GM19023 (cell line): ENCODE results near the gene RIMOC1.
A peak's percentile ranks its signal among the peaks of the same experiment; 100 is the strongest.

ENCODE experiments used
- ATAC-seq: cut with Tn5 transposase; IDR thresholded peaks from one replicate; pipeline ENCODE4 v1.9.1; 2021; ENCODE audit warnings: mild to moderate bottlenecking, moderate library complexity; ENCODE audit not compliant: unreplicated experiment

The RIMOC1 gene, protein sequence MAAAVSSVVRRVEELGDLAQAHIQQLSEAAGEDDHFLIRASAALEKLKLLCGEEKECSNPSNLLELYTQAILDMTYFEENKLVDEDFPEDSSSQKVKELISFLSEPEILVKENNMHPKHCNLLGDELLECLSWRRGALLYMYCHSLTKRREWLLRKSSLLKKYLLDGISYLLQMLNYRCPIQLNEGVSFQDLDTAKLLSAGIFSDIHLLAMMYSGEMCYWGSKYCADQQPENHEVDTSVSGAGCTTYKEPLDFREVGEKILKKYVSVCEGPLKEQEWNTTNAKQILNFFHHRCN

GRCh38 chr5:41903892-41904799 is at the start of gene RIMOC1:
Gene RIMOC1 (plus strand): TSS chr5:41904344. CDS start chr5:41904368, 24 bp downstream.
- ATAC-seq = peak; percentile 99

- peak; percentile 91 for ATAC-seq
Measured at GRCh38 chr5:41856644-41857491, 47.3 kb upstream of the RIMOC1 start.

DNA sequence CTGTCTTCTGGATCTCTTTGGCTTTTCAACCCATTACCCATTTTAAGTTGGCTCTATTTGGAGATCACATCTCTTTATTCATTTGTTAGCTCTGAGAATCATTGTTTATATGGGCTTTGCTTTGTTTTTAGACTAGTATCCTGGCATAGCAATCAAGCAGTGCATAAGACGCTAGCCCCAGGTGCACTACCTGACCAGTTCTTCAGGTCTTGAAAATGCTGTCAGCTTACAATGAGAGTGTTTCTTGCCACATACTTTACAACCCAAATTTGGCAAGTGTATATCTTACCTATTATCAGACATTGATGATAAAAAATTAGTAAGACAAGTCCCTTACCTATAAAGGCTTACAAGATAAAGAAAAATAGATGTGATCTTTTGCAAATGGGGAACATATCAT is 46.2 kb upstream of the RIMOC1 start:
- ATAC-seq = no peak

DNA sequence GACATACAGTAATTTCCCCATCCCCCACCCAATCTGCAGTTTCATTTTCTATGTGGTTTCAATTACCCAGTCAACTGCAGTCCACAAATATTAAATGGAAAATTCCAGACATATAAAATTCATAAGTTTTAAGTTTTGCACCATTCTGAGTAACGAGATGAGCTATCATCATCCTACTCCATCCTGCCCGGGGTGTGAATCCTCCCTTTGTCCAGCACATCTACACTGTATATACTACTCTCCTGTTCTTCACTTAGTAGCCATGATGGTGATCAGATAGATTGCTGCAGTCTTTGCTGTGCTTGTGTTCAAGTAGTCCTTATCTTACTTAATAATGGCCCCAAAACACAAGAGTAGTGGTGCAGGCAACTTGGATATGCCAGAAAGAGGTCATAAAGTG is 45.3 kb upstream of the RIMOC1 start:
- ATAC-seq = no peak

DNA sequence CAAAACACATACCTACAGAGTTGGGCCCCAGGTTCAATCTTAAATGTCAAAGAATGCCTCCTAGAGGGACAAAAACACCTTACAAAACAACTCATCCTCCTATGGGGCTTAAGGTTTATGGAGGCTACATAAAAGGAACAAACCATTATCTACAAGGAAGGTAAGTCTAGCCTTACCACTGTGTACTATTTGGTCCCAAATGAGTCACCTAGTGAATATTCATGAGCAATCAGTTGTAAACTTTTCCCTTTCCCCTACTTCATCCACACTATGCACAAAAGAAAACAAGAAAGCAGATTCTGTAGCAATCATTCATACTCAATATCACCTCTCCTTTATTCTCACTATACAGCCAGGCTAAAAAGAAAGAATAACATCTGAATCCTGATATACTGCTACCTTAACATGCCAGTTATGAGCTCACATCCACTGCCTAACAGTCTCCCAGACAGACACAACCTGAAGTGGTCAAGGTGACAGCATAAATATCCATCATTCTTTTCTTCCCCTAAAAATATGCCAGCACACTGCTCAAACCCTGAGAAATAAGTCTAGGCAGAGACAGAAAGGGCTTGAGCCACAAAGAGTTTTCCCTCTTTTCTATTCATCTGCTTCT is 40.2 kb upstream of the RIMOC1 start:
- ATAC-seq = peak; percentile 76

GRCh38 chr5:41869151-41869723 is 34.9 kb upstream of the RIMOC1 start:
- ATAC-seq = no peak

GRCh38 chr5:41869724-41870626 is 34.2 kb upstream of the RIMOC1 start, which contains the start of gene OXCT1:
Gene OXCT1 (minus strand): TSS chr5:41870425. CDS start chr5:41870358, 67 bp downstream.
- ATAC-seq = peak; percentile 94

DNA sequence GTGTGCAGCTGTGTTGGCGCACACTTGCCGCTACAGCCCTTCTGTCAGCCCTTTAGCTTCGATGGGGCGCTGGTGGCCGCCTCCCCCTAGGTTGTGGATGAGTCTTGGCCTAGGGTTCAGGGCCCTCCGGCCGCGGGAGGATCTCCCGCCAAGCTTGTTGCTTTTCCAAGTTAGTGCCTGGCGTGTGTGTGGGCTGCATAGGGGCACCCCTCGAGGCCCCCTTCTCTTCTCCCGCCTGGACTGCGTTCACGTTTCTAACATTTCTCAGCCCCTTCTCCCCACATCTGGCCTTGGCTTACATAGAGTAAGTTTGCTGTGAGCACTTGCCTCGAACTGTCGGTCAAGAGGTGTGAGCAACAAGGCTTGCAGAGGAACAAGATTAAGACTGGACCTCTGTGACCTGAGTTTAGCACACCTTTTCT is 33.5 kb upstream of the RIMOC1 start:
- ATAC-seq = no peak

DNA sequence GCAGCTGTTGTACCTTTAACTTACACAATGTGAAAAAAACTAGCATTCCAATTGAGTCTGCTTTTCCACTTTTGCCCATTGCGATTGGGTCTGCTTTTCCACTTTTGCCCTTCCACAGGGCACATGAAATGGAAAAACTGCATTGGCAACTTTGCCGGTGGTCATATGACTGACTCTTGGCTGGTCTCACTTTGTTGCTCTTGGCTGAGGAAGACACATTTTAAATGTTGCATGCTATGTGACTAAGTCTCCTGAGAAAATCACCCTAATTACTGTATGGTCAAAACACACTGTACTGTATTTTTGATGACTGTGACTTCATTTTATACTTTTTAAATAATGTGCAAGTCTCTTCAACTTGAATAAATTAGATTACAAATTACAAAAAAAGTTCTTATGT is 32.3 kb upstream of the RIMOC1 start:
- ATAC-seq = no peak

DNA sequence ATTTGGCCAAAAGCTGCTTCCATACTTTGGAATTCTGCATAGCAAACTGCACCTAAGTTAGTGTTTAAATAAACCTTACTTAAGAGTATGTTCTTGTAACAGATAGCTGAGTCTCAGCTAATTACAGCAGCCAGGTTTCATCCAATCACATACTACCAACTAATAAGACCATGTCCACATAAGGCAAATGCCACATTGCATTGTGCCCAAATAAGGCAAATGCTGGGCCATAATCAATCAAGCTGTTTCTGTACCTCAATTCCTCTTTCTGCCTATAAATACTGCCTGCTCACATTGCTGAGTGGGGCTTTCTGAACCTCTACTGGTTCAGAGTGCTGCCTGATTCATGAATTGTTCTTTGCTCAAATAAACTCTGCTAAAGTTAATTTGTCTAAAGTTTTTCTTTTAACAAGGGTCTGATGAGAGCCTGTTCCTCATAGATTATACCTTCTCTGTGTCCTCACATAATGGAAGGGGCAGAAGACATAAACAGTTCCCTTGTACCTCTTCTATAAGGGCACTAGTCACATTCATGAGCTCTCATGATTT is 29.6 kb upstream of the RIMOC1 start:
- ATAC-seq = no peak

DNA sequence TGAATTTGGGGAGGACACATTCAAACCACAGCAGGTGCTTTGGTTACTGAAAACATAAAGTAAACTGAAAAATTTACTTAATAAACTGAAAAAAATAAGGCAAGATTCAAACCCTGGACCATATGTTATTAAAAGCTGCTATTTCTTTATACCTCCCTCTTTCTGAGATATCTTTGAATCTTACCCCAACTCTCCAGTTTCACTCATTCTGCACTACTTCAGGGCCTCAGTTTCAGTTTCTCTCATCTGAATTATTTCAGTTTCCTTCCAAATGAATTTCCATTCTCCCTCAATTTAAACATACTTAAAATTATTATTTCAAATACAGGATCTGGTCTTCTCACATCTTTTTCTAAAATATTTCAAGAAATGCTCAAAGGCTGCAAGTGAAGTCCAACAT is 29.0 kb upstream of the RIMOC1 start:
- ATAC-seq = no peak

DNA sequence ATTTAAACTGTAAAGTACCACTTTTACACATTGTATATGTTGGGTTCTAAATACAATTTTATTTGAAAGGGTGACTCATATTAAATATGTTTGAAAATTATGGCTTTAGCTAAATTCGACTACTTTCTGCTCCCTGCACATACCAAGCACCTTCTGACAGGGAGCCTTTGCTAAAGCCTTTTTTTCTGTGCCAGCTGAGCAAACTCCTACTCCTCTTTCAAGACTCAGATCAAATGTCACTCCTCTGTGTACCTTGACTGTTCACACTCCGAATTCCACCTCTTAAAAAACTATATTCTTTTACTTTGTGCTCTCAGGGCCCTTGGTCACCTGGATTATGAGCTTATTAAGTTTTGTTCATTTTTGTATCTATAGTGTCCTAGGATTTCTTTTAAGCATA is 27.5 kb upstream of the RIMOC1 start:
- no peak for ATAC-seq

DNA sequence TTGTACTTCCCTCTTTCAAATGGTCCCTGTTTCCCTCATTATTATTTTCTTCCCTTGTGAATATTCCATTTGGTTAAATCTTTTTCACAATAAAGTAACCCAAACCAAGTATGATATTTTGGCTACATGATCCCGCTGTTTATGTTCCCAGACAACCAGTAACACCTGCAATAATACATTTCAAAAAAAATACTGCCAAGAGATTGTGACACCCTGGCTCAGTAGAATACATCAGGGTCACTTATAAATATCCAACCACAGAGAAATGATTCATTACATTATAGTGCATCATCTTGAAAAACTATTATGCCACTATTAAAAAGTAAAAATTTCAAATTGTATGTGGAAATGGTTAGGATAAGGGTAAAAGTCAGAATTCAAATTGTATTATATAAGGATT is 26.7 kb upstream of the RIMOC1 start:
- no peak for ATAC-seq

- ATAC-seq = peak; percentile 50
Measured at GRCh38 chr5:41878173-41878572, 26.0 kb upstream of the RIMOC1 start.

GRCh38 chr5:41878643-41879478 is 25.3 kb upstream of the RIMOC1 start:
- peak; percentile 59 for ATAC-seq

GRCh38 chr5:41882765-41883164 is 21.4 kb upstream of the RIMOC1 start:
- no peak for ATAC-seq

DNA sequence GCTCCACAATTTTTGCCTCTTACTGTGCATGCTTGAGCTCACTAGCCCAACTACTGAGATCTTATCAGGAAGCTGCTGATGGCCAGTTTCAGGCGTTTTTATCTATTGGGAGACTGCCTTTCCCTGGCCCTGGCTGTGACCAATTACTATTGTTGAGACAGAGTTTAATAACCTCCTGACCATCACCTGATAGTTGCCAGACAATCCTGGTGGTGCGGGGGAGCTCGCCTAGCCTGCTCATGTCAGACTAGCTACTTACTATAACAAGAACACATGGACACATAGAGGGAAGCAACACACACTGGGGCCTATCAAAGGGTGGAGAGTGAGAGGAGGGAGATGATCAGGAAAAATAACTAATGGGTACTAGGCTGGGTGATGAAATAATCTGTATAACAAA is 20.9 kb upstream of the RIMOC1 start:
- no peak for ATAC-seq

DNA sequence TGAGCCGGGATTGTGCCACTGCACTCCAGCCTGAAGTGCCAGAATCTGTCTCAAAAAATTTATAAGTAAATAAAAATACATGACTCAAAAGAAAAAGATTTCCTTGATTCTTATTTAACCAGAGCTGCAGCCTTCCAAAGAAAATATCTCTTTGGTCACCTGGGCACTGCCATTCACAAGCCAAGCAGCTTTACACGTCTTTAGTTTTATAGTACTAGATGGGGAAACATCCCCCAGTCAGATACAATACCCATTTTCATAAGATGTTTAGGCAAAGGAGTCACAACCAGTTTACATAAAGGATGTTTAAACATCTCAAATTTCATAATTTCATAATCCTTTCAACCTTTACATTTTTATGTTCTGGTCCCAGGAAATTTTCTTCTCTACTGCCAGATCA is 20.2 kb upstream of the RIMOC1 start:
- ATAC-seq = no peak
